ENCODE data around the gene TMEM151A.

Gene TMEM151A

DNA sequence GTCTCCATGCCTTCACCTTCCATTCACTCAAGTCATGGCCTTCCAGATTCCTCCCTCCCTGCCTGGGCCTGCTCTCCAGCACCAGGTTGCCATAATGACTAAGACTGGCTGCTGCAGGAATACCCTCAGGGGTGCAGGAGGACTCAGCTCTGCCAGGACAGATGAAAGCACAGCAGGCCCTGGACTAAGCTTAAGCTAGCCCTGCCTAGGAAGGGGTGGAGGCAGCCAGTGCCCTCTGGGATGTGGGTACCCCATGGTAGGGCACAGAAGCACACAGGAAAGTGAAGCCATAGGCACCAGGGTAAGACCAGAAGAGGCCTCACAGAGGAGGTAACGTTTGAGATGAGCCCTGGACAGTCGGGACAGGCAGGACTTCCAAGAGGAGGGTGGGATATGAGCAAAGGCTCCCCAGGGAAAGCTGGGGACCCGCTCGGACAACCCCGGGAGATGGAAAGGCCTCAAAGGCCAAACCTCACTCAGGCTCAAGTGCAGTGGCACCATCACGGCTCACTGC is 47.5 kb downstream of the TMEM151A start:
- no peak overlapping the region for H3K27ac ChIP-seq (ENCODE audit: insufficient read depth in 1 of 2, low read depth in 1 of 2, low read length in 2 of 2, poor library complexity in 1 of 2, severe bottlenecking in 2 of 2)
- DNase-seq, result no peak
- 98% methylated on average over 6 of the region's 6 CpGs for WGBS (ENCODE audit: insufficient coverage)
- ChIA-PET CTCF (interaction anchor here (1.7 to 7.5 kb wide), 2 partner anchors 10 to 27 kb away, joined by 6 to 52 read pairs; no protein-coding TSS in a partner anchor), POLR2A (no interaction called here)
- no peaks in the 10 kb centered on the region for H3K9me3 ChIP-seq (ENCODE audit: control extremely low read depth in 1 of 5, control insufficient read depth in 4 of 5, insufficient read depth in 2 of 5, low read depth in 1 of 5, low read length in 4 of 5)
- no peak overlapping the region for H3K4me3 ChIP-seq (ENCODE audit: control insufficient read depth in 1 of 7, extremely low read depth in 1 of 7, insufficient read depth in 4 of 7, low read depth in 2 of 7, low read length in 6 of 7)
- H3K4me1 ChIP-seq (ENCODE audit: control extremely low read depth in 1 of 4, control insufficient read depth in 4 of 4, insufficient read depth in 4 of 4, low read length in 3 of 4), result peaks cover 4 to 28% (median 26%) of the 10 kb centered on the region in 4 experiments
- peaks cover 0 to 2% (median 0%) of the 10 kb centered on the region in 5 experiments for H3K27me3 ChIP-seq (replicated peaks in 2 of 5; ENCODE audit: control insufficient read depth in 4 of 5, insufficient read depth in 5 of 5, low read length in 4 of 5)
- H3K36me3 ChIP-seq (ENCODE audit: control insufficient read depth in 4 of 4, insufficient read depth in 4 of 4, low read length in 3 of 4), result peaks cover 6 to 56% (median 45%) of the 10 kb centered on the region in 4 experiments

DNA sequence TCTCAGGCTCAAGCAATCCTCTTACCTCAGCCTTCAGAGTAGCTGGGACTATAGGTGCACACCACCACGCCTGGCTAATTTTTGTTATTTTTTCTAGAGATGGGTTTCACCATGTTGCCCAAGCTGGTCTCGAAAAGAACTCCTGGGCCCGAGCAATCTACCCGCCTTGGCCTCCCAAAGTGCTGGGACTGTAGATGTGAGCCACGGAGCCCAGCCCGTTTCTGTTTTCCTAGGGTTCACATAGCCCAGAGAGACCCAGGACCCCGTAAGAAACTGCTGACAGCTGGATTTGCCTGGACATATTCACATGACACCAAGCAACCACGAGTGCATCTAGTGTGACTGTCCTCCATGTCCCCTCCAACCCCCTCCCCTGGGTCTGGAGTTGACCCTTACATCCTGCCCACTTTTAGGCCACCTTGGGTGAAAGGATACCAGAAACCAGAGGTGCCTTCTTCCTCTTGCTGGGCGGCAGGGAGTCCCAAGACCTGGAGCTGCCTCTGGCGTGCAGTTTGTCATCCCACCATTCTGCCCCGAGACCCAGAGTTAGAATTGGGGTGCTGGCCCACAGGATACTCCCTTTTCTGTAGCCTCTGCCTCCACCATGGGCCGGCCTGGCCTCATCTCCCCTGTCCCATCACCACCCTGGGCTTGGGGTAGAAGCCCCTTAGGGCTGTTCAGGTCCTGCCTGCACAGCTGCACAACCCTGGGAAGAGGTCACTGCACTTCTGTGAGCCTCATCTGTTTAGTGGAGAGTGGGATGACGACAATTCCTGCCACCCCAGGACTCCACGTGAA is 48.2 kb downstream of the TMEM151A start:
- H3K9me3 ChIP-seq (ENCODE audit: control extremely low read depth in 1 of 5, control insufficient read depth in 4 of 5, insufficient read depth in 2 of 5, low read depth in 1 of 5, low read length in 4 of 5), result no peaks in the 10 kb centered on the region
- no peak overlapping the region for H3K27ac ChIP-seq (ENCODE audit: insufficient read depth in 1 of 2, low read depth in 1 of 2, low read length in 2 of 2, poor library complexity in 1 of 2, severe bottlenecking in 2 of 2)
- 84% methylated on average over 14 of the region's 14 CpGs for WGBS (ENCODE audit: insufficient coverage)
- peaks cover 6 to 56% (median 45%) of the 10 kb centered on the region in 4 experiments for H3K36me3 ChIP-seq (ENCODE audit: control insufficient read depth in 4 of 4, insufficient read depth in 4 of 4, low read length in 3 of 4)
- H3K27me3 ChIP-seq (replicated peaks in 2 of 5; ENCODE audit: control insufficient read depth in 4 of 5, insufficient read depth in 5 of 5, low read length in 4 of 5), result peaks cover 0 to 2% (median 0%) of the 10 kb centered on the region in 5 experiments
- ChIA-PET CTCF (interaction anchor here (7.5 kb wide), 1 partner anchor 28 kb away, joined by 52 read pairs; no protein-coding TSS in a partner anchor), POLR2A (no interaction called here)
- no peak overlapping the region for H3K4me3 ChIP-seq (ENCODE audit: control insufficient read depth in 1 of 7, extremely low read depth in 1 of 7, insufficient read depth in 4 of 7, low read depth in 2 of 7, low read length in 6 of 7)
- H3K4me1 ChIP-seq (ENCODE audit: control extremely low read depth in 1 of 4, control insufficient read depth in 4 of 4, insufficient read depth in 4 of 4, low read length in 3 of 4), result peaks cover 6 to 32% (median 30%) of the 10 kb centered on the region in 4 experiments
- no peak for DNase-seq

- Histone ChIP-seq H3K27me3 (replicated peaks in 2 of 5; ENCODE audit: control insufficient read depth in 4 of 5, insufficient read depth in 5 of 5, low read length in 4 of 5) (peaks cover 0 to 2% (median 0%) of the 10 kb centered on the region in 5 experiments), H3K27ac (ENCODE audit: insufficient read depth in 1 of 2, low read depth in 1 of 2, low read length in 2 of 2, poor library complexity in 1 of 2, severe bottlenecking in 2 of 2) (no peak overlapping the region), H3K4me1 (ENCODE audit: control extremely low read depth in 1 of 4, control insufficient read depth in 4 of 4, insufficient read depth in 4 of 4, low read length in 3 of 4) (peaks cover 6 to 35% (median 32%) of the 10 kb centered on the region in 4 experiments), H3K4me3 (ENCODE audit: control insufficient read depth in 1 of 7, extremely low read depth in 1 of 7, insufficient read depth in 4 of 7, low read depth in 2 of 7, low read length in 6 of 7) (no peak overlapping the region), H3K9me3 (ENCODE audit: control extremely low read depth in 1 of 5, control insufficient read depth in 4 of 5, insufficient read depth in 2 of 5, low read depth in 1 of 5, low read length in 4 of 5) (no peaks in the 10 kb centered on the region), H3K36me3 (ENCODE audit: control insufficient read depth in 4 of 4, insufficient read depth in 4 of 4, low read length in 3 of 4) (peaks cover 6 to 56% (median 45%) of the 10 kb centered on the region in 4 experiments)
- POLR2A ChIA-PET, result no interaction called here
- CTCF ChIA-PET, result interaction anchor here (0.8 to 7.5 kb wide), 3 partner anchors 9 to 66 kb away, joined by 3 to 52 read pairs (median 34); no protein-coding TSS in a partner anchor
- DNase-seq, result no peak
- 97% methylated on average over 27 of the region's 28 CpGs for WGBS (ENCODE audit: insufficient coverage)
These were observed 49.2 kb downstream of the TMEM151A start for GRCh38 chr11:66340596-66341501.

DNA sequence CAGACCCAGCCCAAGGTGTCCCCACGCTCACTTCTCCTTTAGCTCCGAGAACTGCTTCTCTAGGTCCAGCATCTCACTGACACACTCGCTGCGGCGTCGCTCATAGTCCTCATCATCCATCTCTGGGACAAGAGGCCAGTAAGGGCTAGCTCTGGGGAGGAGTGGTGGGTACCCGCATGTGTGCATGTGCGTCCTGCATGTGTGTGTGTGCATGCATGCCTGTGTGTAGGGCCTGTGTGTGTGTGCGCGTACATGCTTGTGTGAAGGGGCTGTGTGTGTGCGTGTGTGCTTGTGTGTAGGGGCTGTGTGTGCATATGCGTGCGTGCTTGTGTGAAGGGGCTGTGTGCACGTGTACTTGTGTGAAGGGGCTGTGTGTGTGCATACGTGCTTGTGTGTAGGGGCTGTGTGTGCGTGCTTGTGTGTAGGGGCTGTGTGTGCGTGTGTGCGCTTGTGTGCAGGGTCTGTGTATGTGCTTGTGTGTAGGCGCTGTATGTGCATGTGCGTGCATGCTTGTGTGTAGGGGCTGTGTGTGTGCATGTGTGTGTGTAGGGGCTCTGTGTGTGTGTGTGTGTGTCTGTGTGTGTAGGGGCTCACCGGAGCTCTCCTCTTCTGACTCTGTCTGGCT is 49.9 kb downstream of the TMEM151A start:
- ChIA-PET CTCF (interaction anchor here (0.8 to 7.5 kb wide), 5 partner anchors 10 to 83 kb away, joined by 3 to 52 read pairs (median 3); no protein-coding TSS in a partner anchor), POLR2A (no interaction called here)
- Histone ChIP-seq H3K4me1 (ENCODE audit: control extremely low read depth in 1 of 4, control insufficient read depth in 4 of 4, insufficient read depth in 4 of 4, low read length in 3 of 4) (peaks cover 6 to 35% (median 32%) of the 10 kb centered on the region in 4 experiments), H3K27me3 (replicated peaks in 2 of 5; ENCODE audit: control insufficient read depth in 4 of 5, insufficient read depth in 5 of 5, low read length in 4 of 5) (no peaks in the 10 kb centered on the region), H3K4me3 (ENCODE audit: control insufficient read depth in 1 of 7, extremely low read depth in 1 of 7, insufficient read depth in 4 of 7, low read depth in 2 of 7, low read length in 6 of 7) (no peak overlapping the region), H3K27ac (ENCODE audit: insufficient read depth in 1 of 2, low read depth in 1 of 2, low read length in 2 of 2, poor library complexity in 1 of 2, severe bottlenecking in 2 of 2) (no peak overlapping the region), H3K9me3 (ENCODE audit: control extremely low read depth in 1 of 5, control insufficient read depth in 4 of 5, insufficient read depth in 2 of 5, low read depth in 1 of 5, low read length in 4 of 5) (no peaks in the 10 kb centered on the region), H3K36me3 (ENCODE audit: control insufficient read depth in 4 of 4, insufficient read depth in 4 of 4, low read length in 3 of 4) (peaks cover 6 to 56% (median 45%) of the 10 kb centered on the region in 4 experiments)
- no peak for DNase-seq
- WGBS (ENCODE audit: insufficient coverage), result 100% methylated on average over 13 of the region's 21 CpGs

DNA sequence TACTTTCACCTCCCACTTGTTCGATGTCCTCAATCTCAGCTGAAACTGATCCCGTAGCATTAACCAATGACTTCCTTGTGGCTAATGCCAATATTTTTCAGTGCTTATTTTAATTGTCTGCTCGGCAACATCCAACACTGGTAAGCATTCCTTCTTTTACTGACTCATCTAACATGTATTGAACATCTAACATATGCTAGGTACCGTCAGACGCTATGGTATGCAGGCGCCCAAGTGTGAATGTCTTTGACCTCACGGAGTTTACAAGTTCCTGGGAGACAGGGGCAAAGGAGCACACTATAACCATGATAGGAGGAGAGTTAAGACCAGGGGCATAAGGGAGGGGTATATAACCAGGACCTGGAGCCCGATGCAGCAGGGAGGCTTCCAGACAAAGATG is 51.5 kb downstream of the TMEM151A start:
- 94% methylated on average over 8 of the region's 8 CpGs for WGBS (ENCODE audit: insufficient coverage)
- peaks cover 6 to 38% (median 32%) of the 10 kb centered on the region in 4 experiments for H3K4me1 ChIP-seq (ENCODE audit: control extremely low read depth in 1 of 4, control insufficient read depth in 4 of 4, insufficient read depth in 4 of 4, low read length in 3 of 4)
- no peaks in the 10 kb centered on the region for H3K27me3 ChIP-seq (replicated peaks in 2 of 5; ENCODE audit: control insufficient read depth in 4 of 5, insufficient read depth in 5 of 5, low read length in 4 of 5)
- no peak for DNase-seq
- H3K9me3 ChIP-seq (ENCODE audit: control extremely low read depth in 1 of 5, control insufficient read depth in 4 of 5, insufficient read depth in 2 of 5, low read depth in 1 of 5, low read length in 4 of 5), result no peaks in the 10 kb centered on the region
- H3K27ac ChIP-seq (ENCODE audit: insufficient read depth in 1 of 2, low read depth in 1 of 2, low read length in 2 of 2, poor library complexity in 1 of 2, severe bottlenecking in 2 of 2), result no peak overlapping the region
- H3K4me3 ChIP-seq (ENCODE audit: control insufficient read depth in 1 of 7, extremely low read depth in 1 of 7, insufficient read depth in 4 of 7, low read depth in 2 of 7, low read length in 6 of 7), result no peak overlapping the region
- POLR2A ChIA-PET, result interaction anchor here (0.6 kb wide), 1 partner anchor 642 kb away, joined by 3 read pairs; no protein-coding TSS in a partner anchor
- H3K36me3 ChIP-seq (ENCODE audit: control insufficient read depth in 4 of 4, insufficient read depth in 4 of 4, low read length in 3 of 4), result peaks cover 4 to 46% (median 38%) of the 10 kb centered on the region in 4 experiments
- CTCF ChIA-PET, result interaction anchor here (0.9 to 7.5 kb wide), 4 partner anchors 11 to 43 kb away, joined by 3 to 52 read pairs (median 19); no protein-coding TSS in a partner anchor

DNA sequence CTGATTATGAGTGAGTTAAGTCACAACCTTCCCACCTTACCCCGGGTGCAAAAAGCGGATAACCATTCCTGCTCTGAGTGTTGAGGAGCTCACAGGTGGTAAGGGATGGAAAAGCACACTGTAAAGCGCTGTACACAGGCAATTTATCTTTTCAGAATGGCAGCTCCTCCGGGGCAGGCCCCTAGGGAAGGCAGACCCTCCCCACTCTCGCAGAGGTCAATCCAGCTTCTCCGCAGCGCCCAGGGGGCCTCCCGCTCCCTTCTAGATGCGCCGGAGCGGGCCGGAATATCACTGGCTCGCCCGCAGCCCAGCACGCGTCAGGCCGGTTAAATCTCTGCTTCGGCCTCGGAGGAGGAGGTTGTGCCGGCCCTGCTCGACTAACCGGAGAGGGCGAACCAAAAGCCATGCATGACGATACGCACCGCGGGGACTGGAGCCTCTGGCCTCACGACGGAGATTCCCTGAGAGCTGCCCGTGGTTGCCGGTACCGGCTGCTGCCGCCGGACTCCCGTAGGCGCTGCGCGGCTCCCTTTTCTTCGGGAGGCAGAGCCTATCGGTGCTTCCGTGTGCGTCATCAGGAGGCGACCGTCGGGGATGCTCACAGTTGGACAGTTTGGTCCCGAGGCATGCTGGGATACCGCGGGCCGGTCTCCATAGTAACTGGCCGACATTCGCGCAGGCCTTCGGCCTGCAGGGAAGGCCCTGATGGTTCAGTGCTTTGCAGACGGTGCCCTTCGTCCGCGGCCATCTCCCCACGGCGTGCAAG is 53.0 kb downstream of the TMEM151A start, which contains the start of gene BRMS1:
Gene BRMS1 (minus strand): TSS at position 555 of the 766 bp plus-strand sequence. CDS start 2,870 bp downstream, outside the sequence.
- Histone ChIP-seq H3K27me3 (replicated peaks in 2 of 5; ENCODE audit: control insufficient read depth in 4 of 5, insufficient read depth in 5 of 5, low read length in 4 of 5) (no peaks in the 10 kb centered on the region), H3K4me3 (ENCODE audit: control insufficient read depth in 1 of 7, extremely low read depth in 1 of 7, insufficient read depth in 4 of 7, low read depth in 2 of 7, low read length in 6 of 7) (peak within 1 kb of the TSS; percentile 46 to 99 (median 91)), H3K9me3 (ENCODE audit: control extremely low read depth in 1 of 5, control insufficient read depth in 4 of 5, insufficient read depth in 2 of 5, low read depth in 1 of 5, low read length in 4 of 5) (no peaks in the 10 kb centered on the region), H3K27ac (ENCODE audit: insufficient read depth in 1 of 2, low read depth in 1 of 2, low read length in 2 of 2, poor library complexity in 1 of 2, severe bottlenecking in 2 of 2) (peak within 1 kb of the TSS; percentile 87 to 91), H3K36me3 (ENCODE audit: control insufficient read depth in 4 of 4, insufficient read depth in 4 of 4, low read length in 3 of 4) (peaks cover 4 to 30% (median 25%) of the 10 kb centered on the region in 4 experiments), H3K4me1 (ENCODE audit: control extremely low read depth in 1 of 4, control insufficient read depth in 4 of 4, insufficient read depth in 4 of 4, low read length in 3 of 4) (peaks cover 6 to 41% (median 32%) of the 10 kb centered on the region in 4 experiments)
- WGBS (ENCODE audit: insufficient coverage), result under 1% methylated on average over 57 of the region's 59 CpGs
- ChIA-PET POLR2A (interaction anchor here (0.8 to 1.5 kb wide), 3 partner anchors 28 to 56 kb away, joined by 3 to 5 read pairs (median 3); partner anchors contain the start of genes CD248 and YIF1A), CTCF (interaction anchor here (1.4 to 7.5 kb wide), 5 partner anchors 9 to 41 kb away, joined by 4 to 52 read pairs (median 15); partner anchors contain the start of gene RIN1)
- DNase-seq, result peak; percentile 97 to 98 (median 98)
